HG03342 (cell line): Measurements from ENCODE around the gene DIAPH3.
A peak's percentile ranks its signal among the peaks of the same experiment; 100 is the strongest.

Source experiments
- ATAC-seq: cut with Tn5 transposase; IDR thresholded peaks from one replicate; pipeline ENCODE4 v1.9.1; 2021; ENCODE audit warnings: mild to moderate bottlenecking, moderate library complexity; ENCODE audit not compliant: unreplicated experiment

Gene DIAPH3

DNA sequence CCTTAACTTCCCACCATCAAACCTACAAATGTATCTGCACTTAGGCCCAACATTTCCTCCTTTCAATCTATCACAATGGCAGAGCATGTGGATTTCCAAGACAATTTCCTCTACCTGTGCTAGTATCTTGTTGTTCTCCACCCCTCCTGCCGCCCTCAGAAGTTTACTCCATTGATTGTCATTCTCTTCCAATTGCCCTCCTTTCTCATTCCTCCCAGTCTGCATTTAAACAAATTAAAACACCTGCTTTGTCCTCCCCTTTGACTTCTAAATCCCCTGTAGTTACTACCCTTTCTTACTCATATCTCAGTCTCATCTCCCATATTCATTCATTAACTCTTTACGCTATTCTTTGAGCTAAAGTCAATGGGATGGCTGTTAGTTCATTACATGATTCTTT is 370.6 kb downstream of the DIAPH3 start:
- ATAC-seq = no peak

DNA sequence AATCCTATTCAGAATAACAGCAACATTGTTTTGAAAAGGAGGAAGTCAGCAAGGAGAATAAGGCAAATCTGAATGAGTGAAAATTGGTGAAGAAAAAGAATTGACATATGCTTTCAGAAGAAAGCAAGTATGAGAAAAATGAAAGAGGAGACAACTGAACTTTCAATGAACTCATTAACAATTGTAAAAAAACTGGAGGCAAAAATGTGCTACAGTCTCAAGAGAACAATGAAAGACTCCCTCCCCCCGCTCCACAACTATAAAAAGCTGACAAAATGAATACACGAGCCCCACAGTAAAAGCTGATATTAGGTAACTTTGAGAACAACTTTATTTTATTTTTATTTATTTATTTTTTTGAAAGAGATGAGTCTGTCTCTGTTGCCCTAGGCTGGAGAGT is 373.1 kb downstream of the DIAPH3 start:
- no peak for ATAC-seq

DNA sequence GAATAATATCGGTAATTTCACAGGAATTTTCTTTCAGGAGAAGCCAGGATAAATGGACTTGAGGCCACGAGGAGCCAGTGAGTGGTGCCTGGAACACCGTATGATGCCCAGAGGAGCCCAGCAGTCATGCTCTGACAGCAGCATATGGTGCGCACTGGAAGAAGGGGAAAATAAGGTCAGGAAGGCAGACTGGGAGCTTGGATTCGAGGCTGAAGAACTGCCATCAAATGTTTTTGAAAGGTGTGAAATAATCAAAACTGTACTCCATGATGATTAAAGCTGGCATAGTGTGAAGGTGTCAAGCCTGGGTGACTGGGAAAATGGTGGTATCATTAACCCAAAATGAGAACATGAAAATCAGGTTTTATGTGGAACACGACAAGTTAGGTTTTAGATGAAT is 374.2 kb downstream of the DIAPH3 start:
- no peak for ATAC-seq

DNA sequence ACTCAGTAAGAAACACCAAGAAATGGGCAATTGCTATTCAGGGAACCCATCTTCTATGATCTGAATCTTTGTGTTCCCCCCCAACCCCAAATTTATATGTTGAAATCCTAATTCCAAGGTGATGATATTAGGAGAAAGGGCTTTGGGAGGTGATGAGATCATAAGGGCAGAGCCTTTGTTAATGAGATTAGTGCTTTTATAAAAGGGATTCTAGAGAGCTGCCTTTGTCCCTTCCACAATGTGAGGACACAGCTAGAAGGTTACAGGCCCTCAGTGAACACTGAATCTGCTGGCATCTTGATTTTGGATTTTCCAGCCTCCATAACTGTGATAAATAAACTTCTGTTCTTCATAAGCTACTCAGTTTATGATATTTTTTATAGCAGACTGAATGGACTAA is 376.0 kb downstream of the DIAPH3 start:
- no peak for ATAC-seq

- no peak for ATAC-seq
These were observed 381.0 kb downstream of the DIAPH3 start for GRCh38 chr13:59782696-59783095.

DNA sequence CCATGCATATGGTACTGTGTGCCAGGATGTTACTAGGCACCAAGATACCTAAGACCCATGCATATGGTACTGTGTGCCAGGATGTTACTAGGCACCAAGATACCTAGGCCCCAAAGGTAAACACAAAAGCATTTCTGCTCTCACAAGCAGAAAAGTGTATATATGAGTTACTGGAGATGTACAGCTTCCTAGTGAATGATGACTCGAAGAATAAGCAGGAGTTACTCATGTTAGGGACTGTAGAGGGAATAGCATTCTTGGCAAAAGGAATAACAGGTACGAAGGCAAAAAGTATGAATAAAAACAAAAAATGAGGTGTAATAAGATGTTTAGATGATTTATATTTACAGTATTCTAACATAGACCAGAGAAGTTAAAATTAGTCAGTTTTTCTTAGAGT is 383.7 kb downstream of the DIAPH3 start:
- no peak for ATAC-seq

DNA sequence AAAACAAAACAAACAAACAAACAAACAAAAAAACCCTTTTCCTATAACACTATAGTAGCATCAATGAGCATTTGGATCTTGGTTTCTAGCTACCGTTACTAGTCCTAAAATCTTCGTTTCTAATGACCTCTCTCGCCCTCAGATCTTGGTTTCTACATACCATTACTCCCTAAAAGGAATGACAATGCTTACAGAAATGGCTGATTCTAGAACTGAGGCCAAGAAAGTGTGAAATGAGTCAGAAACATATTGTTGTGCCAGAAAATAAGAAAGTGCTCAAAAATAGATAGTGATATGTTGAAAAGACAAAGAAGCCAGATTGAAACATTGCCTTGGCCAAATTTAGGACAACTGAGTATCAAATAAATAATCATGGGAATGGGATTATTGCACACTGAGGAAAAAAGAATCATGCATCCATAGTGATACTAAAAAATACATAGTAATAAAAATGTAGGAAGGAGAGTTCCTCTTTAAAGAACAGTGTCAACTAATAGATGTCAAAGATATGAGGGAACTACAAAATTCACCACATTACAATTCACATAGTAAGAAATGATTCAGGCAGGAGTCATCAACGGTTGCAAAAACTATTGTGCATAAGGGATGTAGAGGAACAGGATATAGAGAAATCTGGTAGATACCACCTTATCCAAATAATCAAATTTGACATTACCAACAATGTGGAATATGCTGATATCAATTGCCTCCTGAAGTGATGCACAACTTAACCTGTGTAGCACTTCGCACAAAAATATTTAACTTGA is 386.6 kb downstream of the DIAPH3 start:
- no peak for ATAC-seq

DNA sequence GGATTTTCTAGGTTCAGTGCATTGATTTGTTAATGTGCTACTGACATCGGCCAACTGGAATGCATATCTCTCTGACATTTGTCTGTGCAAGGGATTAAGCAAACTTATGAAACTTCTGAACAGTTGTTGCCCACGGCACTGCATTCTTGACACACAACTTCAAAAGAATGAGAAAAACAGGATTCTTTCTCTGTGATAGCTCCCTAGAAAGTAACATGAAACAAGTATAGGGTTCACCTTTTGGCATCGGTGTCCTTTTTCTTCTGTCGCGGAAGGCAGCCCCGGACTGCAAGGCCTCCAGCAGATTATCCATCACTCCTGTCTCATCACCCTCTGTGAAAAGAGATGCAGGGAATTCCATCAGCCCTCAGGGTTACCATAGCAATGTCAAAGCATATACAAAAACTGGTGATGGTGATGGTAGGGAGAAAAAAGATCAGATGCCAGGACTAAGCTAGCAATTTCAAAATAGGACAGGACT is 389.2 kb downstream of the DIAPH3 start:
- no peak for ATAC-seq

DNA sequence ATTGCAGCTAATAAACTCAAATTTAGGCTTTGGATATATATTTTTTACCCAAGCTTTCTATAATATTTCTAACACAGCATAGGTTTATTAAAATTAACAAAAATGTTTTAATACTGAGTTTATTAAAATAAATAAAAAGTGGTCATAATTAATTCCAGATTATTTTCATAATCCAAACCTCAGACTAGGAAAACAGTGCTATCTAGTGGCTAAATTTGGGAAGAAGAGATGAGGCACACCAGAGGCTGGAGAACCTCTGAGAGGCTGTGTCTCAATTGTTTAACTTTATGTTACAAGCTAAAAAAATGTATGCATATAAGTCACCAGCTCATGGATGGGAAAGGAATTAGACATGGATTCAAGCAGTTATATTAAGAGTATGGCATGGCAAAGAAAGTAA is 392.5 kb downstream of the DIAPH3 start:
- ATAC-seq = no peak

GRCh38 chr13:59770451-59770850 is 393.3 kb downstream of the DIAPH3 start:
- ATAC-seq = no peak

DNA sequence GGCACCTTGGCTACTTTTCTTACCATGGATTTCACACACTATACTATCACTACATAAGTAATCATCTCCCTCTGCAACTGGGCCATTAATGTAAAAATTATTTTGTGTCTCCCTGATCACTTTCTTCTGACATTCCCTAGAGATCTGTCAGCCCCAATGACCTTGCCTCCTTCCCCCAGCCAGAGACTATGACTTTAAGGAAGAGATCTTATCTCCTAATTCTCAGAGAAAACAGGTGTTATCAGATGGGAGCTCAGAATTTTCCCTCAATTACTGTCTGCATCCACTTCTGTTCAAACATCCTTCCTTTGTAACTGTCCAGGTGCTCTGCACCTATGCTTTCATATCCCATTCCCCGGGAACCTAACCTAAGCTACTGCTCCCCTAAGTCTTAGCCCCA is 397.5 kb downstream of the DIAPH3 start:
- ATAC-seq = no peak

DNA sequence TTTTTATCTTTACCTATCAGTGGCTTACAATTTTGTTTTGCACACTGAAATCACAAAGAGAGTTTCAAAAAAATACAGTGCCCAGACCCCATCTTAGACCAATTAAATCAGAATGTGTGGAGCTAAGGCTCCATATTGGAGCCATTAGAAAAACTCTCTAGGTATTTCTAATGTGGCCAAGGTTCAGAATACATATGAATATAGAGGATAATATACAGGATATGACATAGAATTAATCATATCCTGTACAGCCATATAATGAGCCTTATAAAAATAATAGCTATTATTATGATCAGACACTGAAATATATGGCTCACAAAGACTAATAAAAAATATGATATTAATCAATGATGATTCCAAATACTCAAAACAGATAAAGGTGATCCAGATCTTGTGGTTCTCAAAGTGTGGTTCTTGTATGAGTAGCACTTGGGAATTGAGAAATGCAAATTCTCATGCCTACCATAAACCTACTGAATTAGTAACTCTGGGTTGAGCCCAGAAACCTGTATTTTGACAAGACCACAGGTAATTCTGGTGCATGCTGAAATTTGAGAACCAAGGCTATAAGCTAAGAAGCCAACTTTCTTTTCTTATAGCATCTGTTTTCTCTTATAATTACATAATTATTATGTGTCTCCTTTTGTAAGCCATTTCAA is 408.0 kb downstream of the DIAPH3 start:
- peak; percentile 49 for ATAC-seq

DNA sequence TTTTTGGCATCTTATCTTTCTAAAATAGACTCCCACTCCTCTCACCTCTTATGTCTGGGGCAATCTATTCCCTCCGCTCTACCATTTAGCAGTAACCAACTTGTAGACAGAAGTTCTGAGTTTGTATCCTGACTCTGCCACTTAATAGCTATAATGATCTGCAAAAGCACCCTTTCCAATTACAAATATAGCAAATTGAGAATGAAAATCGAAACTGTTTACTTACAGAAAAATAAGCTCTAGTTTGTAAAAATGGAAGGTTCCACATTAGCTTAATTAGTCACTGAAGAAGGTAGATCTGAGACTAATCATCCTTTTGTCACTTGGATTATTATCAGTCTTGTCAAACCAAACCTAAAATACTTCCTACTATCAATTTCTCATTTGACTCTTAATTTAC is 409.3 kb downstream of the DIAPH3 start:
- no peak for ATAC-seq

DNA sequence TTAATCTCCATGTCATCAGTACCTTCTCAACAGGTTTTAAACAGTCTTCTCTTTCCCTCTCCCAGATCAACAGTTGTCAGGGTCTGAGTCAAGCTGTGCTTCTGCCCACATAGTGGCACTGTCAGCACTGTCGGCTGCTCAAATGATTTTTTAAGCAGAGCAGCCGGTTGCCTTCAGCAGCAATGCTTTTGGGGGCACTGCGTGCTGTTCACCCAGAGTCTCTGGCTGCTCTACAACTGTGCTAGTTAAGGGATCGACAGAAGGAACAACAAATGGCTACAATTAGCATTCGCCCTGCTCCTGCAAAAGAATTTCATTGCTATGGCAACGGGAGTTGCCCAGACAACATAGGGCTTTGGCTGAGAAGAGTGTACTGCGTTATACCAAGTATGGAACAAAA is 412.9 kb downstream of the DIAPH3 start:
- no peak for ATAC-seq

GRCh38 chr13:59748046-59748445 is 415.7 kb downstream of the DIAPH3 start:
- ATAC-seq = no peak

GRCh38 chr13:59747529-59747928 is 416.2 kb downstream of the DIAPH3 start:
- ATAC-seq = no peak

DNA sequence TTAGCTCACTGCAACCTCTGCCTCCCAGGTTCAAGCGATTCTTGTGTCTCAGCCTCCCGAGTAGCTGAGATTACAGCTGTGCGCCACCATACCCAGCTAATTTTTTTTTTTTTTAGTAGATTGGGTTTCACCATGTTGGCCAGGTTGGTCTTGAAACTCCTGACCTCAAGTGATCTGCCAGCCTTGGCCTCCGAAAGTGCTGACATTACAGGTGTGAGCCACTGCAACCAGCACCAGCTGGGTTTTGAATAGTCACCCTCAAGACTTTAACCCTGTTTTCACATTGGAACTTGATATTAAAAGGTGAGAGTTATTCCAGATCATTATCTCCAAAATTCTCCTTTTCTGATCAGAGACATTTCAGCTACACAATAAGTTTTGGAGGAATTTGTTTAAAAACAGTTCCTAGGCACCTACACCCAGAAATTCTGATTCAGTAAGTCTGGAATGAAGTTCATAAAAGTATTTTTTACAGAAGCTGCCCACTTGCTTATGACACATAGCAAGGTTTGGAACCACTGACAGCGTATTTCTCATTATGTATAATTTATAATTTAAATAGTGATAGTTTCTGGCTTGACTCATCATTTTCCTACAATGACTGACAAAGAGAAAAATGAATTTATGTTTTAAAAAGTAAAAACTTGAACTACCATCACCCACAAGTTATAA is 417.3 kb downstream of the DIAPH3 start:
- ATAC-seq = no peak

GRCh38 chr13:59745392-59745788 is 418.3 kb downstream of the DIAPH3 start:
- peak; percentile 55 for ATAC-seq

- ATAC-seq = peak; percentile 55
These were observed 418.9 kb downstream of the DIAPH3 start for GRCh38 chr13:59744747-59745391.

GRCh38 chr13:59743195-59743594 is 420.5 kb downstream of the DIAPH3 start:
- ATAC-seq = no peak

DNA sequence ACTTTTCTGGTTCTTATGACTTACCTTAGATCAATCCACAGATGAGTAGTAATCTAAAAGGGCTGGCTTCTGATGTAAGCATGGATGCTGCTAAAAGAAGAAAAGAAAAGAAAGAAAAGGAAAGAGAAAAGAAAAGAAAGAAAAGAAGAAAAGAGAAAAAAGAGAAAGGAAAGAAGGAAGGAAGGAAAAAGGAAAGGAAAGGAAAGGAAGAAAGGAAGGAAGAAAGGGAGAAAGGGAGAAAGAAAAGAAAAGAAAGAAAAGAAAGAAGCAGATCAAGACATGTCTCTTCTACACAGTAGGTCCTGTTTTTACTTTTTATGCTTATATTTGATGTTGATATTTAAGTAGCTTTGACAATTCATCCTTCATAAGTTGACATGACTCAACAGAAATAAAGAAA is 421.3 kb downstream of the DIAPH3 start:
- ATAC-seq = no peak
